Activated CD8-positive, alpha-beta memory T cell treated with anti-CD3 and anti-CD28 coated beads for 1 hour (primary cell): ENCODE data around the gene CTCFL.

Source experiments
- DNase-seq, 2 donors: peaks; one replicate each; pipeline ENCODE4 v3.0.0-alpha.2; 2020; ENCODE audit warnings: low read depth in 1 of 2; ENCODE audit errors: extremely low read depth in 1 of 2

CTCFL gene, protein sequence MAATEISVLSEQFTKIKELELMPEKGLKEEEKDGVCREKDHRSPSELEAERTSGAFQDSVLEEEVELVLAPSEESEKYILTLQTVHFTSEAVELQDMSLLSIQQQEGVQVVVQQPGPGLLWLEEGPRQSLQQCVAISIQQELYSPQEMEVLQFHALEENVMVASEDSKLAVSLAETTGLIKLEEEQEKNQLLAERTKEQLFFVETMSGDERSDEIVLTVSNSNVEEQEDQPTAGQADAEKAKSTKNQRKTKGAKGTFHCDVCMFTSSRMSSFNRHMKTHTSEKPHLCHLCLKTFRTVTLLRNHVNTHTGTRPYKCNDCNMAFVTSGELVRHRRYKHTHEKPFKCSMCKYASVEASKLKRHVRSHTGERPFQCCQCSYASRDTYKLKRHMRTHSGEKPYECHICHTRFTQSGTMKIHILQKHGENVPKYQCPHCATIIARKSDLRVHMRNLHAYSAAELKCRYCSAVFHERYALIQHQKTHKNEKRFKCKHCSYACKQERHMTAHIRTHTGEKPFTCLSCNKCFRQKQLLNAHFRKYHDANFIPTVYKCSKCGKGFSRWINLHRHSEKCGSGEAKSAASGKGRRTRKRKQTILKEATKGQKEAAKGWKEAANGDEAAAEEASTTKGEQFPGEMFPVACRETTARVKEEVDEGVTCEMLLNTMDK

GRCh38 chr20:57524511-57525176 lies at the start of gene CTCFL:
Gene CTCFL, minus strand, starts transcription at chr20:57525140. Its CDS starts 935 bp downstream, at chr20:57524205.
- no peak for DNase-seq

- no peak for DNase-seq
Observed at GRCh38 chr20:57573894-57574293, 49.0 kb upstream of the CTCFL start.

DNA sequence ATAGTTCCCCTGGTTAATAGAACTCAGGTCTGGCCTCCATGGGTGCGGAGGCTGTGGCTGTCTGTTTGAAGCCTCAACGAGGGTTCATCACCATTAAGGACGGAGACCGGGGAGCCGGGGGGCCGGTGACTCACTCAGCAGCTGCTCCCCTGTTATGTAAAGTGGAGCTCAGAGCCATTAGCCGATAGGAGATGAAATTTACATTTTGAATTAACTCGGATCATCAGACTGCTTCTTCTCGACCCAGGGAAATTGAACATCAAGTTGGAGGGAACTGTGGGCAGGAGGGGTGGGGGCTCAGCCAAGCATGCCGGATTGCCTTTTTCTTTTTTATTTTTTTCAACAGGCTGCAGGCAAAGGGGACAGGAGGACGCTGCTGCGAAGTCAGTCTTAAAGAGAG lies 48.3 kb upstream of the CTCFL start:
- no peak for DNase-seq

- no peak for DNase-seq
Observed at GRCh38 chr20:57571782-57572416, 47.0 kb upstream of the CTCFL start.

- no peak for DNase-seq
Observed at GRCh38 chr20:57570920-57571319, 46.0 kb upstream of the CTCFL start.

DNA sequence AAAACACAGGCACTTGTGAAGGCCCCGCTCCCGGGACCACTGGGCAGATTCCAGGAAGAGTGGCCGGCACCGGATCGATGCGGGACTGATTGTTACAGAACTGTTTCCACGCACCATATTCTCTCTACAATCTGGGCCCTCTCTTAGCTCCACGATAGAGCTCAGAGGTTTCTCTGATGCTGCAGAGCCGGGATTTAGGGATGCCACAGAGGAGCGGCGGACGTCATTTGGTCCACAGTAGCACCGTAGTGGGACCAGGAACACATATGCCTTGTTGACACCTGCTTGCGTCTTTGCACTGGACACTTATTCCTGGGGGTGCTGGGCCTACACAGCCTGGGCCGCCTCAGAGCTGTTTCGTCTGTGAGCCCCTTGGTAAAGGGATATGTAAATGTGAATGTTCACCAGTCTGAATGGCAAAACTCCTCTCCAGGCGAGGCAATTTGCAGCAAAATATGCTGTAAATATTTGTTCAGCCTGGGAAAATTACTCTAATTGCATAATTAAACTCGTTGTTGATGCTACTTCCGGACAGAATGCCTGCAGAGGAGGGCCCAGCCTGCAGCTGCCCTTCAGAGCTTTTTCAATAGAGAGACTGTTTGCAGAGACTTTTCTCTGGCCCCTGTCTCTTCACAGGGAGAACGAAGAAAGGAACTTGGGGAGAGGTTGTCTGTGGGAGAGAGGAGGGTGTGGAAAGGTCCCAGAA lies 45.4 kb upstream of the CTCFL start:
- DNase-seq, result no peak

- DNase-seq, result no peak
Observed at GRCh38 chr20:57568960-57569359, 44.0 kb upstream of the CTCFL start.

GRCh38 chr20:57568088-57568896 lies 43.4 kb upstream of the CTCFL start:
- no peak for DNase-seq

GRCh38 chr20:57567471-57568079 lies 42.6 kb upstream of the CTCFL start:
- DNase-seq, result no peak

DNA sequence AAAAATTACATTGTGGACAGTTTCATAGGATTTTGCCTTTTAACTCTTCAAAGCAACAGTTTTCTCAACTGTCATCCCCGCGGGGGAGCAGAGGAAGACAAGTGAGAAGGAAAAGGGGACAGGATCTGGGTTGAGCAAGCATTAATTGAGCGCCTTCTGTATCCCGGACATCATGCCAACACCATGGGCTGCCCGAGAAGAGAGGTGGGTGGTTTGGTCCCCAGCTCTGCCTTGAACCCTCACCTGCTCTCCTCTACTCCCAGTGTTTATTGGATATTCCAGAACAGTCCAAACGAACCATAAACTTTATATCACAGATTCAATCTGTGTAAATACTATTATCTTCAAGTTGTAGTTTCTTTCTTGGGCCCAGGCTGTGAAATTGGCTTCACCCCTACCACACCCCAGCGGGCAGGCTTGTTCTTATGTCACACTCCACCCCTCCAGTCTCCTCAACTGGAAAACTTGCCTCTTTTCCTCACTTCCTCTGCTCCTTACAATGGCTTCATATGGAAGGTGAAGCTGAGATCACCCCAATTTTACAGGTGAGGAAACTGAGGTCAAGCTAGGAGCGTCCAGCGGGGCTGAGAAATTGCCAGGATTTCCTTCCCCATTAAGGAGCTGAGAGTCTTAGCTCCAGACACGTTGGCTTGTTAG lies 42.0 kb upstream of the CTCFL start:
- no peak for DNase-seq

GRCh38 chr20:57566399-57566798 lies 41.5 kb upstream of the CTCFL start:
- no peak for DNase-seq

- DNase-seq, result no peak
Observed at GRCh38 chr20:57564951-57565642, 40.2 kb upstream of the CTCFL start.

DNA sequence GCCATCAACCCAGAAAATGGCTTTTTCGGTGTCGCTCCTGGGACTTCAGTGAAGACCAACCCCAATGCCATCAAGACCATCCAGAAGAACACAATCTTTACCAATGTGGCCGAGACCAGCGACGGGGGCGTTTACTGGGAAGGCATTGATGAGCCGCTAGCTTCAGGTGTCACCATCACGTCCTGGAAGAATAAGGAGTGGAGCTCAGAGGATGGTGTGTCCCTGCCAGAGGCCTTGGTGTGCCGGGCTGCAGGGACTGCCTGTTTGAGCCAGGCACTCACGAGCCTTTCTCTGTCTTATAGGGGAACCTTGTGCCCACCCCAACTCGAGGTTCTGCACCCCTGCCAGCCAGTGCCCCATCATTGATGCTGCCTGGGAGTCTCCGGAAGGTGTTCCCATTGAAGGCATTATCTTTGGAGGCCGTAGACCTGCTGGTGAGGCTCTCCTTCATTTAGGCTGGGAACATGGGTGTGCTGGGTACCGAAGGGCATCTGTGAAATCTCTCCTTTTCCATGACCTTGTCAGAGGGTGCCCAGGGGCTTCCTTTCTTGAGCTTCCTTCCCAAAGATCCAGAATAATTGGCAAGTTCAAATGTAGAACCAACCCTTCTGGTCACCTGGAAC lies 39.4 kb upstream of the CTCFL start:
- no peak for DNase-seq

GRCh38 chr20:57563522-57563921 lies 38.6 kb upstream of the CTCFL start:
- DNase-seq, result no peak

DNA sequence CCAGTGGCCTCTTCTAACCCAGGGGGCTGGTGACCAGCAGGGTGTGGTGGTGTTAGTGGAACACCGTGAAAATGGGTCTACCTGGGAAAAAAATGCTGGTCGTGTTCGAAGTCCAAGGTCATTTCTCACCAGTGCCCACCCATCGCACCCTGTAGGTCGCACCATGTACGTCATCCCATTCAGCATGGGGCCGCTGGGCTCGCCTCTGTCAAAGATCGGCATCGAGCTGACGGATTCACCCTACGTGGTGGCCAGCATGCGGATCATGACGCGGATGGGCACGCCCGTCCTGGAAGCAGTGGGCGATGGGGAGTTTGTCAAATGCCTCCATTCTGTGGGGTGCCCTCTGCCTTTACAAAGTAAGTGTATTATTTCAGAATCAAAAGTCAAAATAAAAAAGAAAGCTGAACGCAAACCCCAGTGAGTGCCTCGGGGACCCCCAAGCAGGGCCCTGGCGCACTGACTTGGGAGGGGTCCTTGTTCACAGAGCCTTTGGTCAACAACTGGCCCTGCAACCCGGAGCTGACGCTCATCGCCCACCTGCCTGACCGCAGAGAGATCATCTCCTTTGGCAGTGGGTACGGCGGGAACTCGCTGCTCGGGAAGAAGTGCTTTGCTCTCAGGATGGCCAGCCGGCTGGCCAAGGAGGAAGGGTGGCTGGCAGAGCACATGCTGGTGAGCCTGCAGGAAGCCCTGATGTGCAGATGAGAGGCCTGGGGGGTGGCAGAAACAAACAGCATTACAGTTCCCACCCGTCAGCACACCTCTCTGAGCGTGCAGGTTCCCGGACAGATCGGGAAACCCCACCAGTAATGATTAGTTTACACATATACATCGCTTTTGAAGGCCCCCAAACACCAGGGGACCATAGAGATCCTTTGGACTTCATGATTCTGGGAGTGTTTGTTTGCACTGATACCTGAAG lies 37.9 kb upstream of the CTCFL start:
- no peak for DNase-seq

- DNase-seq, result no peak
Observed at GRCh38 chr20:57561356-57562279, 36.7 kb upstream of the CTCFL start.
